ENCODE results near the gene RPL32.

Gene RPL32

DNA sequence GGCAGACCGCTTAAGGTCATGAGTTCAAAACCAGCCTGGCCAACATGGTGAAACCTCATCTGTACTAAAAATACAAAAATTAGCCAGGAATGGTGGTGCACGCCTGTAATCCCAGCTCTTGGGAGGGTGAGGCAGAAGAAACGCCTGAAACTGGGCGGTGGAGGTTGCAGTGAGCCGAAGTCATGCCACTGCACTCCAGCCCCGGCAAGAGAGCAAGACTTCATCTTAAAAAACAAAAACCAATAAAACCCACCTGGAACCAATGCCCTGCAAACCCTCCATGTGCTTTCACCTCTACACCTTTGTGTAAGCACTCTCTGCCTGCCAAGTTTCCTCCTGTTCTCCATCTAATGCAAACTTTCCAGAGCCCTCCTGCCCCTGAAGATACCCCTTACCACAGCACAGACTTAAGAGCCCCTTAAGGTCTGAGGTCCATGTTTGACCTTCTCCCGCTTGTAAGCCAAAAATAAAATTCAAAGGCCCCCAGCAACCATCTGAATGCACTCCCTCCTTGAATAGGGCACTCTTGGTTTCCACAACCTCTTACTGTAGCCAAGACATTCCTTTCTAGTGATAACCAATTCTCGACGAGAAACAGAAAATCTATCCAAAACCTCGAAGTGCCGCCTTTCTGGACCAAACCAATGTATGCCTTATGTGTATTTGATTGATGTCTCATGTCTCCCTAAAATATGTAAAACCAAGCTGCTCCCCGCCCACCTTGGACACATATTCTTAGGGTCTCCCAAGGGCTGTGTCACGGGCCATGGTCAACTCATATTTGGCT lies 3.0 kb downstream of the RPL32 start:
- no peak for DNase-seq
- peaks cover 76% of the 10 kb centered on the region for H3K36me3 ChIP-seq (replicated peaks)
- no peak overlapping the region for H3K27ac ChIP-seq
- H3K4me3 ChIP-seq (ENCODE audit: low read depth, low read length), result peak overlapping the region; percentile 99
- no peaks in the 10 kb centered on the region for H3K27me3 ChIP-seq (replicated peaks)
- in situ Hi-C loops (cut with HindIII; ENCODE audit: low pct_ligation_motif_present, low sequenced_read_pairs), result no loop called here
- TF ChIP-seq, protein P1, sequence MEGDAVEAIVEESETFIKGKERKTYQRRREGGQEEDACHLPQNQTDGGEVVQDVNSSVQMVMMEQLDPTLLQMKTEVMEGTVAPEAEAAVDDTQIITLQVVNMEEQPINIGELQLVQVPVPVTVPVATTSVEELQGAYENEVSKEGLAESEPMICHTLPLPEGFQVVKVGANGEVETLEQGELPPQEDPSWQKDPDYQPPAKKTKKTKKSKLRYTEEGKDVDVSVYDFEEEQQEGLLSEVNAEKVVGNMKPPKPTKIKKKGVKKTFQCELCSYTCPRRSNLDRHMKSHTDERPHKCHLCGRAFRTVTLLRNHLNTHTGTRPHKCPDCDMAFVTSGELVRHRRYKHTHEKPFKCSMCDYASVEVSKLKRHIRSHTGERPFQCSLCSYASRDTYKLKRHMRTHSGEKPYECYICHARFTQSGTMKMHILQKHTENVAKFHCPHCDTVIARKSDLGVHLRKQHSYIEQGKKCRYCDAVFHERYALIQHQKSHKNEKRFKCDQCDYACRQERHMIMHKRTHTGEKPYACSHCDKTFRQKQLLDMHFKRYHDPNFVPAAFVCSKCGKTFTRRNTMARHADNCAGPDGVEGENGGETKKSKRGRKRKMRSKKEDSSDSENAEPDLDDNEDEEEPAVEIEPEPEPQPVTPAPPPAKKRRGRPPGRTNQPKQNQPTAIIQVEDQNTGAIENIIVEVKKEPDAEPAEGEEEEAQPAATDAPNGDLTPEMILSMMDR (IDR thresholded peaks at IDR 0.05; ENCODE audit: low read depth, low read length, missing control alignments), result no peak

DNA sequence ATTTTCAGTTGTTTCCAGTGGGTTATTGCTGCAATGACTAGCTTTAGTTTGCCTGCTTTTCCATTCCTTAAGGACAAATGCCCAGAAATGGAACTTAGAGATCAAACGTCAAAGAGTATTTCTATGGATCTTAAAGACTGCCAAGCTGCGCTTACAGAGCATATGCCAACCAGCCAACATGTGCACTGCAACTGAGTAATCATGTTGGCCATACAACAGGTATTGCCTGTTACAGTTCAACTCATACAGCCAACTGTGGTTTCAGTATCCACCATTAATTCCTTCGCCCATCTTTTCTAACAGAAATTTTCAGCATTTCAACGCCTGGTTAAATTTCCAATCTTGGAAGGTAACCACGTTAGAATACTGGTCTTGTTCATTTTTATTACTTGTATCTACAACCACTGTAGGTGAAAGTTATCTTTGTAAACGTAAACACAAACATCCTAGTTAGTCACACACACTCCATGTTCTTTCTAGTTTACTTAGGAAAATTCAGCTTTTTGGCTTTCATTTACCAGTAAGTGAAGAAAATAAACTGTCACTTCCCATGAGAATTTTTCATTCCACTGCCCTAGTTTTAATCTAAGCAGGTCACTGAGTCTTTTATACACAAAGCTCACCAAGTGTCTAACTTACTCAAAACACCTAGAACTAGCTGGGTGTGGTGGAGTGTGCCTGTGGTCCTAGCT lies 3.9 kb downstream of the RPL32 start:
- TF ChIP-seq, protein P1 (IDR thresholded peaks at IDR 0.05; ENCODE audit: low read depth, low read length, missing control alignments), result no peak
- Histone ChIP-seq H3K27ac (no peak overlapping the region), H3K36me3 (replicated peaks) (peaks cover 85% of the 10 kb centered on the region), H3K4me3 (ENCODE audit: low read depth, low read length) (peak overlapping the region; percentile 3), H3K27me3 (replicated peaks) (no peaks in the 10 kb centered on the region)
- no peak for DNase-seq
- in situ Hi-C loops (cut with HindIII; ENCODE audit: low pct_ligation_motif_present, low sequenced_read_pairs), result no loop called here

DNA sequence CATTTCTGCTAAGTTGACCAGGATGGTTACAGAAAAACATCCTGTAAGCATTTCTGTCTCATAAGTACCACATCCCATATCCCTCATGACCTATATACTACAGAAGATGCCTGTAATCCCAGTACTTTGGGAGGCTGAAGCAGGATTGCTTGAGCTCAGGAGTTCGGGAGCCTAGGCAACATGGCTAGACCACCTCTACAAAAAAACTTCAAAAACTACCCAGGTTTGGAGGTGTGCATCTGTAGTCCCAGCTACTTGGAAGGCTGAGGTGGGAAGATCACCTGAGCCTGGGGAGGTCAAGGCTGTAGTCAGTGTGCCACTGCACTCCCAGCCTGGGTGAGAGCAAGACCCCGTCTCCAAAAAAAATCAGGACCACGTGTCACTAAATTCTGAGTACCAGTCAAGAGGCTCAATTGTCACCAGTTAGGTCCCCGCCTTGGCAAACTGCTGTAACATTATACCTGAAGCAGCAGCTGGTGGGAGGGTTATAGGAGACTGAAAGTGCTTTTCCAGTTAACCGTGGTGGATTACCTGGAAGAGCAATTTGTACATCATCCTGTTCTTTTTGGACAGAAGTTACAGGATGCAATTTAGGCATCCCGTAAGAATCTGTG lies 6.2 kb downstream of the RPL32 start:
- Histone ChIP-seq H3K36me3 (replicated peaks) (peaks cover 88% of the 10 kb centered on the region), H3K4me3 (ENCODE audit: low read depth, low read length) (no peak overlapping the region), H3K27ac (no peak overlapping the region), H3K27me3 (replicated peaks) (no peaks in the 10 kb centered on the region)
- TF ChIP-seq, protein P1 (IDR thresholded peaks at IDR 0.05; ENCODE audit: low read depth, low read length, missing control alignments), result no peak
- in situ Hi-C loops (cut with HindIII; ENCODE audit: low pct_ligation_motif_present, low sequenced_read_pairs), result no loop called here
- DNase-seq, result no peak

DNA sequence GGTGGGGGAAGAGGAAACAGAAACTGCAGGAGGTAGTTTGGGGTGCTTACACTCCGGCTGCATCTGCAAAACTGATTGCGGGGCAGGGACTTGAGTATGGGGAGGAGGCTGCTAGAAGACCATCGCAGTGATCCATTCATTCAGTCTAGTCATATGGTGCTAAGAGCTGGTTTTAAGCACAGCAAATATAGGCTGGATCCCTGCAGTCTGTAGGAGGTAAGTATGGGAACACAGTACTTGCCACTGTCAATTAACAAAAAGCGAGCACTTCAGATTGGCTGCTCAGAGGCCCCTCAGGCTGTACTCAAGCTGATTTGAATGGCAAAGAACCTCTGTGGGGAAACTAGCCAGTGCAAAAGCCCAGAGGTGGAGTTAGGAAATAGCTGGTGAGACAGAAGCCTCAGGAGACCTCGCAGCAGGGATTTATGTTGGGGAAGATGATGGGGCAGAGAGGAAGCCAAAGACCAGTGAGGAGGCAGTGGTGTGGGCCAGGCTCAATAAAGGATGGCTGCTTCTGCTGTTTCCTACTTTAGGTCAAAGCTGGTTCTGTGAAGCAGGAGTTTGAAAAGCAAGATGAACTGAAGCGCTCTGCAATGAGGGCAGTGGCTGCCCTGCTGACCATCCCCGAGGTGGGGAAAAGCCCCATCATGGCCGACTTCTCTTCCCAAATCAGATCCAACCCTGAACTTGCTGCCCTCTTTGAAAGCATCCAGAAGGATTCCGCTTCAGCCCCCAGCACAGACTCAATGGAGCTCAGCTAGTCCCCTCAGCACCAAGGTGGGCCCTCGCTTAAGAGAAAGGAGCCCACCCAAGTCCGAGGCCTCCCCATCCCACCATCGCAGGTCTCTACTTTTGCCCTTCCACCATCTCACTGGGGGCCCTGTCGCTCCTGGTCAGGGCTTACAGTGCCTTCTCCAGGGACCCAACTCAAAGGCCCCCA lies 7.9 kb downstream of the RPL32 start:
- no peak overlapping the region for H3K27ac ChIP-seq
- no peaks in the 10 kb centered on the region for H3K27me3 ChIP-seq (replicated peaks)
- TF ChIP-seq, protein P1 (IDR thresholded peaks at IDR 0.05; ENCODE audit: low read depth, low read length, missing control alignments), result no peak
- in situ Hi-C loops (cut with HindIII; ENCODE audit: low pct_ligation_motif_present, low sequenced_read_pairs), result no loop called here
- no peak for DNase-seq
- H3K4me3 ChIP-seq (ENCODE audit: low read depth, low read length), result no peak overlapping the region
- peaks cover 71% of the 10 kb centered on the region for H3K36me3 ChIP-seq (replicated peaks)

DNA sequence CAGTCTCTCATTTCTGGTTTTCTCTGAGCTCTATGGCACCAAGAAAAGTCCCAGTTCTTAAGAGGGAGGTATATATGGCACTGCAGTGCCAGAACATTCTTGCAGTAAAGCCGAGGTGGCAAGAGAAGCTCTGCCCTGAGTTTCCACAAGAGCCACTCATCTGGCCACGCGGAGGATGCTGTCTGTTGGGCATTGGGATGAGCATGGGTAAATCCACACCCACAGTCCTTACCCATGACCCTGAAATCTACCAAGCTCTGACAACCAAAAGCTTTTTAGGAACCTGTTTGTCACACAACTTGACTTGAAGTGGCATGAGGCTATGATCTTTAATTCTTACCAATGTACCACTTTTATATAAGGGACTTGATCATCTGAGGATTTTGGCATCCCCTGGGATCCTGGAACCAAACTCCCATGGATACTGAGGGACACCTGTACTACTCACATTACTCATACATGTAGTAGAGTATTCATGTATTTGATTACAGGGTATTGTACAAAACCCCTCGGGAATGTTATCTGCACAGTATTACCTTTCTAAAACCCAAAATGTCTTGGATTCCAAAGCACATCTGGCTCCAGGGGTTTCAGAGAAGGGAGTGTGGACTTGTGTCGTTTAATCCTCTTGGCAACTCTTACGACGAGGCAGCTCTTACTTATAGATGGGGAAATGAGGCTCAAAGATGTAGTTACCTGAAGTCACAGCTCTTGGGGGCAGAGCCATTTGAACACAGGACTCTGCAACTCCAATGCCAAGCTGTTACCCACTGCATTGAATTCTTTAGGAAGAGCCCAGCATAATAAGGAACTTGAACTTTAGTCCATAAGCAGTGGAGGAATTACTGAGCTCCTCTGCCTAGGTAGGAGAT lies 8.8 kb downstream of the RPL32 start:
- no peak for DNase-seq
- no peak overlapping the region for H3K4me3 ChIP-seq (ENCODE audit: low read depth, low read length)
- no peak overlapping the region for H3K27ac ChIP-seq
- H3K36me3 ChIP-seq (replicated peaks), result peaks cover 62% of the 10 kb centered on the region
- in situ Hi-C loops (cut with HindIII; ENCODE audit: low pct_ligation_motif_present, low sequenced_read_pairs), result no loop called here
- H3K27me3 ChIP-seq (replicated peaks), result no peaks in the 10 kb centered on the region
- TF ChIP-seq, protein P1 (IDR thresholded peaks at IDR 0.05; ENCODE audit: low read depth, low read length, missing control alignments), result no peak
